ENCODE data around the gene MAST4. TPM values are rescaled to one million over a fixed set of nuclear protein-coding genes. Genes with fewer than 3 reads are reported as not detected.

Gene MAST4
- total and polyA plus RNA-seq, 2 donors (not counting 1 experiment from before 2014, with no cell fraction given): 7.0 to 15.2 TPM

DNA sequence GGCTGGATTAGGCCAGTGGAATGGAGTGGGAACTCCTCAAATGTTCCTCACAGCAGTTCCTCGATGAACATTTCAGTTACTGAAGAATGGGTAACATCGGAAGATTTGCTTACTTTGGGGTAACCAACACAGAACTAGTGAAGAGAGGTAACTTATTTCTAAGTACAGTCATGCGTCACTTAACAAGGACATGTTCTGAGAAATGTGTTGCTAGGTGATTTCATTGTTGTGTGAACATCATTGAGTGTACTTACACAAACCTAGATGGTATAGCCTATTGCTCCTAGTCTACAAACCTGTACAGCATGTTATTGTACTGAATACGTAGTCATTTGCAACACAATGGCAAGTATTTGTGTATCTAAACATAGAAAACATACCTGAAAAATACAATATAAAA is 228.3 kb downstream of the MAST4 start:
- Histone ChIP-seq H4K20me1 (ENCODE audit: control insufficient read depth, extremely low read depth, insufficient read depth, low read length) (no peaks in the 10 kb centered on the region), H3K36me3 (ENCODE audit: control insufficient read depth, insufficient read depth, low read length) (no peaks in the 10 kb centered on the region), H3K9me3 (ENCODE audit: control insufficient read depth, insufficient read depth, low read depth, low read length) (no peaks in the 10 kb centered on the region), H3K4me1 (ENCODE audit: control insufficient read depth, extremely low read depth, insufficient read depth, low read length) (no peaks in the 10 kb centered on the region), H3K9ac (ENCODE audit: insufficient read depth, low read length) (no peak overlapping the region), H3K4me3 (replicated peaks in 1 of 4; ENCODE audit: control extremely low read depth in 1 of 4, insufficient read depth in 1 of 4, low read depth in 3 of 4, low read length in 4 of 4) (no peak overlapping the region), H2AFZ (ENCODE audit: low read length) (no peak overlapping the region), H3K27me3 (ENCODE audit: control insufficient read depth, insufficient read depth, low read length) (peaks cover 4% of the 10 kb centered on the region), H3K4me2 (ENCODE audit: extremely low read depth, insufficient read depth, low read length) (no peak overlapping the region), H3K79me2 (ENCODE audit: control insufficient read depth, insufficient read depth, low read length) (no peaks in the 10 kb centered on the region), H3K27ac (ENCODE audit: insufficient read depth, low read length) (no peak overlapping the region)
- TF ChIP-seq, protein P1, sequence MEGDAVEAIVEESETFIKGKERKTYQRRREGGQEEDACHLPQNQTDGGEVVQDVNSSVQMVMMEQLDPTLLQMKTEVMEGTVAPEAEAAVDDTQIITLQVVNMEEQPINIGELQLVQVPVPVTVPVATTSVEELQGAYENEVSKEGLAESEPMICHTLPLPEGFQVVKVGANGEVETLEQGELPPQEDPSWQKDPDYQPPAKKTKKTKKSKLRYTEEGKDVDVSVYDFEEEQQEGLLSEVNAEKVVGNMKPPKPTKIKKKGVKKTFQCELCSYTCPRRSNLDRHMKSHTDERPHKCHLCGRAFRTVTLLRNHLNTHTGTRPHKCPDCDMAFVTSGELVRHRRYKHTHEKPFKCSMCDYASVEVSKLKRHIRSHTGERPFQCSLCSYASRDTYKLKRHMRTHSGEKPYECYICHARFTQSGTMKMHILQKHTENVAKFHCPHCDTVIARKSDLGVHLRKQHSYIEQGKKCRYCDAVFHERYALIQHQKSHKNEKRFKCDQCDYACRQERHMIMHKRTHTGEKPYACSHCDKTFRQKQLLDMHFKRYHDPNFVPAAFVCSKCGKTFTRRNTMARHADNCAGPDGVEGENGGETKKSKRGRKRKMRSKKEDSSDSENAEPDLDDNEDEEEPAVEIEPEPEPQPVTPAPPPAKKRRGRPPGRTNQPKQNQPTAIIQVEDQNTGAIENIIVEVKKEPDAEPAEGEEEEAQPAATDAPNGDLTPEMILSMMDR (conservative IDR thresholded peaks at IDR 0.05 in 1 of 2, IDR thresholded peaks at IDR 0.05 in 1 of 2; ENCODE audit: low read depth in 1 of 2, low read length in 2 of 2): no peak
- no peak for TF ChIP-seq EZH2 (IDR thresholded peaks at IDR 0.05; ENCODE audit: low read length, missing control alignments)
- DNase-seq (ENCODE audit: low read depth in 2 of 2): no peak

DNA sequence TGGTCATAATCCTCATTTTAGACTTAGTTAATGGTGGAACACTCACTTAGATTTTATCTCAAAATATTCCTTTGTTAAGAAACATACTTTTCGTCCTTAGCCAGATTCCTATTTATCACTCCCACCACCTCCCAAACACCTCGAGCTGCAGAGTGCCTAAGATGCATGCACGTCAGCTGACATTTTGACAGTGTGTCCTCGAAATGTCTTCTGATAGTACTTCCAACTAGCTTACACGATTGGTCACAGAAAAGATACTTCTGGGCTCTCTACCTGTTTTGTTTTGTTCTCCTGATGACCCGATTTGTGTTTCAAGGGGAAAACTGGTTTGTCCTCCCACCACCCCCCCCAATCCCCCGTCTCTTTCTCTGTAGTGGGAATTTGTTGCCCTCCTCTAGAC is 230.1 kb downstream of the MAST4 start:
- Histone ChIP-seq H3K9me3 (ENCODE audit: control insufficient read depth, insufficient read depth, low read depth, low read length) (no peaks in the 10 kb centered on the region), H3K79me2 (ENCODE audit: control insufficient read depth, insufficient read depth, low read length) (no peaks in the 10 kb centered on the region), H3K4me1 (ENCODE audit: control insufficient read depth, extremely low read depth, insufficient read depth, low read length) (no peaks in the 10 kb centered on the region), H3K9ac (ENCODE audit: insufficient read depth, low read length) (no peak overlapping the region), H3K27me3 (ENCODE audit: control insufficient read depth, insufficient read depth, low read length) (peaks cover 4% of the 10 kb centered on the region), H2AFZ (ENCODE audit: low read length) (no peak overlapping the region), H4K20me1 (ENCODE audit: control insufficient read depth, extremely low read depth, insufficient read depth, low read length) (no peaks in the 10 kb centered on the region), H3K4me3 (replicated peaks in 1 of 4; ENCODE audit: control extremely low read depth in 1 of 4, insufficient read depth in 1 of 4, low read depth in 3 of 4, low read length in 4 of 4) (no peak overlapping the region), H3K27ac (ENCODE audit: insufficient read depth, low read length) (no peak overlapping the region), H3K36me3 (ENCODE audit: control insufficient read depth, insufficient read depth, low read length) (no peaks in the 10 kb centered on the region), H3K4me2 (ENCODE audit: extremely low read depth, insufficient read depth, low read length) (no peak overlapping the region)
- no peak for DNase-seq (ENCODE audit: low read depth in 2 of 2)
- TF ChIP-seq, protein P1 (conservative IDR thresholded peaks at IDR 0.05 in 1 of 2, IDR thresholded peaks at IDR 0.05 in 1 of 2; ENCODE audit: low read depth in 1 of 2, low read length in 2 of 2): no peak
- TF ChIP-seq EZH2 (IDR thresholded peaks at IDR 0.05; ENCODE audit: low read length, missing control alignments): no peak

DNA sequence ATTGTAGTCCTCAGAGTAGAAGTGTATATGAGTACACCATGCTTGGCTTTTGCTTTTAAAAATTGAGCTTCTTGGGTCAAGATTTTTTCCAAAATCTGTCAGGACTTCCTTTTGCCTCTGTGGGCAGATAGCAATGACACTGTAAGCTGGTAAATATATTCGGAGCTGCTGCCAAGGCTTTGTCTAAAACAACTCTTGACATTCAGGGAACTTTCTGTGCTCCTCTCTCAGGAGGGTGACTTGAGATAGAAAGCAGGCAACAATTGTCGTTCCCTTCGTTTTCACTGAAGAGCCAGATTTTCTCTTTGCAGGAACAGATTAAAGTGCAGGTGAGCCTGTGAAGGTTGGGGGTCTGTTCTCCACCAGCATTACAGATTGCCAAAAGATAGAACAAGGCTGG is 230.5 kb downstream of the MAST4 start:
- Histone ChIP-seq H3K9me3 (ENCODE audit: control insufficient read depth, insufficient read depth, low read depth, low read length) (no peaks in the 10 kb centered on the region), H3K9ac (ENCODE audit: insufficient read depth, low read length) (no peak overlapping the region), H3K27me3 (ENCODE audit: control insufficient read depth, insufficient read depth, low read length) (peaks cover 4% of the 10 kb centered on the region), H4K20me1 (ENCODE audit: control insufficient read depth, extremely low read depth, insufficient read depth, low read length) (no peaks in the 10 kb centered on the region), H3K36me3 (ENCODE audit: control insufficient read depth, insufficient read depth, low read length) (no peaks in the 10 kb centered on the region), H3K4me1 (ENCODE audit: control insufficient read depth, extremely low read depth, insufficient read depth, low read length) (no peaks in the 10 kb centered on the region), H3K79me2 (ENCODE audit: control insufficient read depth, insufficient read depth, low read length) (no peaks in the 10 kb centered on the region), H2AFZ (ENCODE audit: low read length) (no peak overlapping the region), H3K4me3 (replicated peaks in 1 of 4; ENCODE audit: control extremely low read depth in 1 of 4, insufficient read depth in 1 of 4, low read depth in 3 of 4, low read length in 4 of 4) (no peak overlapping the region), H3K27ac (ENCODE audit: insufficient read depth, low read length) (no peak overlapping the region), H3K4me2 (ENCODE audit: extremely low read depth, insufficient read depth, low read length) (no peak overlapping the region)
- DNase-seq (ENCODE audit: low read depth in 2 of 2): no peak
- TF ChIP-seq EZH2 (IDR thresholded peaks at IDR 0.05; ENCODE audit: low read length, missing control alignments): no peak
- TF ChIP-seq, protein P1 (conservative IDR thresholded peaks at IDR 0.05 in 1 of 2, IDR thresholded peaks at IDR 0.05 in 1 of 2; ENCODE audit: low read depth in 1 of 2, low read length in 2 of 2): no peak

Data from fibroblast of lung (primary cell).